Chondrocyte (in vitro differentiated cells): ENCODE data around the gene LIMCH1. TPM values are rescaled to one million over a fixed set of nuclear protein-coding genes. Genes with fewer than 3 reads are reported as not detected.
A peak's percentile ranks its signal among the peaks of the same experiment; 100 is the strongest.
"Not testable (repeated sequence)": the region's sequence is repeated elsewhere in the genome, so short reads cannot be mapped to it uniquely, and the experiment has no call there.

ENCODE experiments used
- DNase-seq: peaks from one replicate; pipeline ENCODE4 v3.0.0; 2021; ENCODE audit warnings: mixed read lengths, low spot score
- H3K27ac Mint-ChIP-seq: one replicate; pipeline ENCODE4 v1.8.0; 2021; ENCODE audit warnings: mild to moderate bottlenecking, moderate library complexity, mixed read lengths; ENCODE audit not compliant: unreplicated experiment
- H3K27me3 Mint-ChIP-seq: 2 replicates; pipeline ENCODE4 v1.8.0; 2021; ENCODE audit warnings: low read depth, mixed read lengths
- H3K36me3 Mint-ChIP-seq: 2 replicates; pipeline ENCODE4 v1.8.0; 2021; ENCODE audit warnings: low read depth, mixed read lengths
- H3K4me1 Mint-ChIP-seq: 2 replicates; pipeline ENCODE4 v1.8.0; 2021; ENCODE audit warnings: low read depth, mild to moderate bottlenecking, mixed read lengths
- H3K4me3 Mint-ChIP-seq: one replicate; pipeline ENCODE4 v1.8.0; 2021; ENCODE audit warnings: mild to moderate bottlenecking, moderate library complexity, mixed read lengths; ENCODE audit not compliant: unreplicated experiment
- H3K9me3 Mint-ChIP-seq: 2 replicates; pipeline ENCODE4 v1.8.0; 2021; ENCODE audit warnings: low read depth, mixed read lengths
- total RNA-seq: library from RNA; stranded (reverse); gene quantifications from 3 replicates; pipeline ENCODE4 v1.2.1, GENCODE V29; 2021
- TF ChIP-seq, protein P1 (sequence below): fragments of 200-600 bp; sonication (generic); IDR thresholded peaks from 2 replicates; pipeline ENCODE4 v1.5.0; 2021; ENCODE audit warnings: antibody characterized with exemption, mild to moderate bottlenecking, moderate library complexity

The LIMCH1 gene
- total RNA-seq, 1 donor from 2014 or later = 9.8 TPM

DNA sequence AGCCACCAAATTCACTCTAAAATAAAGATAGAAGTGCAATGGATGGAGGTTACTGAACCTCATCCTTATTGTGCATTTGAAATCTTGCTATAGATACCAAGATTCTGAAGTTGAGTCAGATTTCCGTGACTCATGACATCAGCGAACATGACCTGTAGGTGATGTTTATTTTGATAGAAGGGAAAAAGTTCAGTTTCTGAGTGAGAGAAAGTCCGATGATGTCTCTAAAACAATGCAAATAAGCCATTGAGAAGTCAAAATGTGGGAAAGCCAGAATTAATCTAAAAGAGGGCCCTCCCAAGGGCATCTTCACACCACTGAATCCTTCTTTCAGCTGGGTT is 190.6 kb downstream of the LIMCH1 start:
- Mint-ChIP-seq H3K36me3 (peaks cover 5% of the 10 kb centered on the region), H3K9me3 (peaks cover 10% of the 10 kb centered on the region), H3K4me1 (no peaks in the 10 kb centered on the region), H3K27me3 (peaks cover 55% of the 10 kb centered on the region), H3K27ac (no peak overlapping the region), H3K4me3 (no peak overlapping the region)
- no peak for DNase-seq
- TF ChIP-seq, protein P1, sequence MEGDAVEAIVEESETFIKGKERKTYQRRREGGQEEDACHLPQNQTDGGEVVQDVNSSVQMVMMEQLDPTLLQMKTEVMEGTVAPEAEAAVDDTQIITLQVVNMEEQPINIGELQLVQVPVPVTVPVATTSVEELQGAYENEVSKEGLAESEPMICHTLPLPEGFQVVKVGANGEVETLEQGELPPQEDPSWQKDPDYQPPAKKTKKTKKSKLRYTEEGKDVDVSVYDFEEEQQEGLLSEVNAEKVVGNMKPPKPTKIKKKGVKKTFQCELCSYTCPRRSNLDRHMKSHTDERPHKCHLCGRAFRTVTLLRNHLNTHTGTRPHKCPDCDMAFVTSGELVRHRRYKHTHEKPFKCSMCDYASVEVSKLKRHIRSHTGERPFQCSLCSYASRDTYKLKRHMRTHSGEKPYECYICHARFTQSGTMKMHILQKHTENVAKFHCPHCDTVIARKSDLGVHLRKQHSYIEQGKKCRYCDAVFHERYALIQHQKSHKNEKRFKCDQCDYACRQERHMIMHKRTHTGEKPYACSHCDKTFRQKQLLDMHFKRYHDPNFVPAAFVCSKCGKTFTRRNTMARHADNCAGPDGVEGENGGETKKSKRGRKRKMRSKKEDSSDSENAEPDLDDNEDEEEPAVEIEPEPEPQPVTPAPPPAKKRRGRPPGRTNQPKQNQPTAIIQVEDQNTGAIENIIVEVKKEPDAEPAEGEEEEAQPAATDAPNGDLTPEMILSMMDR = no peak

DNA sequence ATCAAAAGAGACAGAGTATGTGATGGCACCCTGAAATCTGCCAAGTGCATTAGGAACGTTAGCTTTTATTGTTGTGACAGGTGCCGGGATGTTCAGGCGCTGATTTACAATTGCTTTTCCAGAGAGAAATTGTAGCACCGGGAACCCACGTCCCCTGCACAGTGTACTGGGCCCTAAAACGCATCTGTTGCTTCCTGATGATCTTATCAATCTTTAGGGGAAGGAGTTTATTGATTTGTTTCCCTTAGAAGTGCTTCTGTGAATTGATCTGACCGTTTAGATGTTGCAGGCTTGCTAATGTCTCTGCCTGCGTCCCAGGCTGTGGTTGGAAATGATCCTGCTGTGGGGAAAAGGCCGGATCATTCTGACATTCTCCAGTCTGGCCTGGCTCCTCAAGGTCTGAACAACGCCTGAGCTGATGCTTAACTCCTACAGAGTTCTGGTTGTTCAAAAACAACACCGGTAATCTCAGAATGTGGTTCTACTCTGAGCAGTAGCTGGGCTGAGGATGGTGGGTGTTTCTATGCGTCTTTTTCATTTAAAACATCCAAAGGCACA is 193.7 kb downstream of the LIMCH1 start:
- no peak overlapping the region for H3K27ac Mint-ChIP-seq
- peaks cover 4% of the 10 kb centered on the region for H3K9me3 Mint-ChIP-seq
- TF ChIP-seq, protein P1 = no peak
- H3K27me3 Mint-ChIP-seq = peaks cover 59% of the 10 kb centered on the region
- no peak overlapping the region for H3K4me3 Mint-ChIP-seq
- no peak for DNase-seq
- no peaks in the 10 kb centered on the region for H3K36me3 Mint-ChIP-seq
- no peaks in the 10 kb centered on the region for H3K4me1 Mint-ChIP-seq

DNA sequence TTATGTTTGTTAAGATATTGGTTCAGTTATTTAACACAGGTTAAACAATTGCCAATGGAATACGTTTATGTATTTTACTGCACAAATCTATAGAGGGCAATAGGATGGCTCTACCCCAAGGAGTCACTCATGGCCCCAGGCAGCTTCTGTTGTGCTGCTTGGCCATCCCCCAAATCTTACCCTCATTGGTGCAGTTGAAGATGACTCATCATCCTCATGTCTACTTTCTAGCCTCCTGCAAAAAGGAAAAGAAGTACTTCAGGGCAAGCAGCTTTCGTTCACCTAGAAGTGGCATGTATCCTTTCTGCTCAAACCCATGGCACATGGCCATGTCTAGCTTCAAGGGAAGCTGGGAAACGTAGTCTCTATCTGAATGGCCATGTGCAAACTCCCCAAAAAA is 196.4 kb downstream of the LIMCH1 start:
- no peak for DNase-seq
- Mint-ChIP-seq H3K4me3 (no peak overlapping the region), H3K27ac (no peak overlapping the region), H3K36me3 (no peaks in the 10 kb centered on the region), H3K4me1 (no peaks in the 10 kb centered on the region), H3K9me3 (no peaks in the 10 kb centered on the region), H3K27me3 (peaks cover 50% of the 10 kb centered on the region)
- TF ChIP-seq, protein P1 = no peak

DNA sequence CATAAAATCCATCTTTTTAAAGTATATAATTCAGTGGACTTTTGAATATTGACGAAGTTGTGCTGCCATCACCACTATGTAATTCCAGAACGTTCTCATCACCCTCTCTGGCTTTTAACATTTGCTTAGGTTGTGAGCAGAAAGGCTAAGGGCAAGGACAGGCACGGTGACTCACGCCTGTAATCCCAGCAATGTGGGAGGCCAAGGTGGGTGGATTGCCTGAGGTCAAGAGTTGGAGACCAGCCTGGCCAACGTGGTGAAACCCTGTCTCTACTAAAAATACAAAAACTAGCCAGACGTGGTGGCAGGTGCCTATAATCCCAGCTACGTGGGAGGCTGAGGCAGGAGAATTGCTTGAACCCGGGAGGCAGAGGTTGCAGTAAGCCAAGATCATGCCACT is 199.5 kb downstream of the LIMCH1 start:
- DNase-seq, H3K9me3 Mint-ChIP-seq, H3K4me3 Mint-ChIP-seq, H3K4me1 Mint-ChIP-seq, H3K36me3 Mint-ChIP-seq, H3K27ac Mint-ChIP-seq: not testable (repeated sequence)
- peaks cover 54% of the 10 kb centered on the region for H3K27me3 Mint-ChIP-seq

DNA sequence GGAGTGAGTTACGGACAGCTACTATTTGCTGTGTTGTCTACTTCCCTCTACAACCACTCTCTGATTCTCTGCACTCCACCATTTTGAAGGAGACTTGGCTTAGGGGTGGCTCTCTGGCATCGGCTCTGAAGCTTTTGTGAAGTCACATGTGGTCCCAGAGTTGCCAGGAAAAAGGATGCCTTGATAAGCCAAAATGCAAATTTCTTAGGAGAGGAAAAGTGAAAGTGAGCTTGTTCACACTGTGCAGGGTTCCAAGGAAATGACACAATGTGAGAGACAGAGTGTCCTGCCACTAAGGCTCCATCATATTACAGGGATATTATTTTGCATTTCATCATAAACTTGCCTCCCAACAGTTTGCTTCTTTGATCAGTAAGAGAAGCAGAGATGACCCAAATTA is 203.4 kb downstream of the LIMCH1 start:
- Mint-ChIP-seq H3K4me3 (no peak overlapping the region), H3K36me3 (peaks cover 10% of the 10 kb centered on the region), H3K27me3 (peaks cover 73% of the 10 kb centered on the region), H3K9me3 (no peaks in the 10 kb centered on the region), H3K27ac (no peak overlapping the region), H3K4me1 (peaks cover 8% of the 10 kb centered on the region)
- TF ChIP-seq, protein P1 = no peak
- DNase-seq = no peak

DNA sequence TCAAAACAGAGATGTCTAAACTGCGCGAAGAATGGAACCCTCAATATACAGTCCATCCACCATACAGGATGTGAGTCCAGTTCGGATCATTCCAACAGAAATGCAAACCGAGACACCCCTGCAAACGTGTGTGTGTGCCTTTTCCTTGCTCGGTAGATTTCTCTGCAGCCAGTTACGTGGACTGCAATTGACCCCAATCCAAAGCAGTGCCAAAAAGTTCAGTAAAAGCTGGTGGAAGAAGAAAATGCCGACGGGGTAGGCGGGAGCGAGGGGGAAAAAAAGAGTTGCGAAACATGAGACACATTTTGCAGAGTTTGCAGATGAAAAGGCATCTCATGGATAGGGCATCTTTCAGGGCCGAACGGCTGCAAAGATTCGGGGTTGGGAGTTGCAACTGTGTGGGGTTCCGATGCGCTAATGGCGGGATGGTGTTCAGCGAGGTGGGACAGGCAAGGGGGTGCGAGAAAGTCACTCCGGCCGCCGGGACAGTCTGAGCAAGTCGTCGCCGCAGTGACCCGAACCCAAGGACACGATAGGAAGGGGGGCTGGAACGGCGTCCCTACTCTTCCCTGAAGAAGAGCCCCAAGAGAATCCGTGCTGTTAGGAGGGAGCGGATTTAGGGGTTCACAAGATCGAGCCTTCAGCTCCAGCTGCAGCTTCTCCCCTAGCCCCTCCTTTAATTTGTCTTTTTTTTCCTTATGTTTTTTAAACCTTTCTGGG is 206.8 kb downstream of the LIMCH1 start:
- TF ChIP-seq, protein P1 = no peak
- Mint-ChIP-seq H3K27ac (no peak overlapping the region), H3K9me3 (no peaks in the 10 kb centered on the region), H3K4me3 (no peak overlapping the region), H3K27me3 (peaks cover 90% of the 10 kb centered on the region), H3K4me1 (peaks cover 17% of the 10 kb centered on the region), H3K36me3 (peaks cover 10% of the 10 kb centered on the region)
- DNase-seq = peak; percentile 71
